Transverse colon (tissue), 4 donors: ENCODE data around the gene OTC. TPM values are rescaled to one million over a fixed set of nuclear protein-coding genes. Genes with fewer than 3 reads are reported as not detected.

Experiments used
- DNase-seq: peaks from one replicate; pipeline ENCODE4 v3.0.0-alpha.2; 2019
- H3K27ac ChIP-seq, 4 donors: fragments of 200-600 bp; sonication (generic); 2 replicates each; pipeline ENCODE4 v1.5.1; 2016 to 2018; ENCODE audit warnings: inconsistent platforms in 4 of 4
- H3K27me3 ChIP-seq: fragments of 200-600 bp; sonication (generic); 2 replicates; pipeline ENCODE4 v1.5.1; 2017; ENCODE audit warnings: inconsistent platforms
- H3K36me3 ChIP-seq, 4 donors: fragments of 200-600 bp; sonication (generic); 2 replicates each; pipeline ENCODE4 v1.5.1; 2017 to 2019; ENCODE audit warnings: inconsistent platforms in 4 of 4
- H3K4me1 ChIP-seq, 4 donors: fragments of 200-600 bp; sonication (generic); 2 replicates each; pipeline ENCODE4 v1.5.1; 2017 to 2020; ENCODE audit warnings: inconsistent platforms in 4 of 4
- H3K4me3 ChIP-seq, 4 donors: fragments of 200-600 bp; sonication (generic); 1 replicate in 1 of 4; 2 replicates in 3 of 4; pipeline versions ENCODE4 v1.5.1 to v1.6.1; 2017 to 2019; ENCODE audit warnings: inconsistent platforms in 4 of 4
- H3K9me3 ChIP-seq, 2 donors: fragments of 200-600 bp; sonication (generic); 2 replicates each; pipeline ENCODE4 v1.5.1; 2017 to 2019; ENCODE audit warnings: inconsistent platforms in 2 of 2
- EP300 ChIP-seq: sonication (generic); formaldehyde crosslinking; IDR thresholded peaks from one replicate; pipeline ENCODE4 v1.6.1; 2017; ENCODE audit warnings: antibody characterized with exemption, low read depth
- POLR2A ChIP-seq: fragments of 450-650 bp; IDR thresholded peaks from one replicate; pipeline ENCODE4 v1.6.1; 2016; ENCODE audit warnings: antibody characterized with exemption, mild to moderate bottlenecking, moderate library complexity
- POLR2AphosphoS5 ChIP-seq, 3 donors: sonication (generic); formaldehyde crosslinking; IDR thresholded peaks; one replicate each; pipeline ENCODE4 v1.6.1; 2016; ENCODE audit warnings: antibody characterized with exemption in 3 of 3
- WGBS, 2 donors: methylation state at CpG; one replicate each; pipeline ENCODE4 v1.1.5; 2018; ENCODE audit warnings: low coverage in 1 of 2; 5-methylcytosine and 5-hydroxymethylcytosine counted together
- in situ Hi-C, 4 donors: fragments of 200-750 bp; cut with MboI; loops; one replicate each; pipeline versions ENCODE4 v1.15.0 to v1.15.1; 2017; ENCODE audit warnings: low sequenced_read_pairs in 3 of 4, low pct_ligation_motif_present in 1 of 4, low pct_unique_long_range_greater_than_20kb in 1 of 4
- intact Hi-C: fragments of 100-400 bp; cut with DNase I; formaldehyde crosslinking; loops from one replicate; pipeline ENCODE4 v1.15.1; 2023; ENCODE audit warnings: low total_unique reads
- total RNA-seq, 4 donors: library from RNA; depleted of rRNA; stranded (reverse); fragments of >200 nt; gene quantifications; one replicate each; pipeline ENCODE4 v1.1.0, GENCODE V29; 2016
- TF ChIP-seq, protein P1 (sequence below), 5 experiments: fragments of 200-600 bp in 3 of 5; fragments of 450-650 bp in 2 of 5; sonication (generic) in 3 of 5; IDR thresholded peaks; 1 replicate in 2 of 5; 2 replicates in 3 of 5; pipeline ENCODE4 v1.5.1; 2016 to 2017; ENCODE audit warnings: antibody characterized with exemption in 5 of 5, inconsistent platforms in 3 of 5, mild to moderate bottlenecking in 2 of 5, moderate library complexity in 1 of 5

OTC gene
- total RNA-seq, 4 donors from 2014 or later: 0.95 to 1.4 TPM; not detected in 2

DNA sequence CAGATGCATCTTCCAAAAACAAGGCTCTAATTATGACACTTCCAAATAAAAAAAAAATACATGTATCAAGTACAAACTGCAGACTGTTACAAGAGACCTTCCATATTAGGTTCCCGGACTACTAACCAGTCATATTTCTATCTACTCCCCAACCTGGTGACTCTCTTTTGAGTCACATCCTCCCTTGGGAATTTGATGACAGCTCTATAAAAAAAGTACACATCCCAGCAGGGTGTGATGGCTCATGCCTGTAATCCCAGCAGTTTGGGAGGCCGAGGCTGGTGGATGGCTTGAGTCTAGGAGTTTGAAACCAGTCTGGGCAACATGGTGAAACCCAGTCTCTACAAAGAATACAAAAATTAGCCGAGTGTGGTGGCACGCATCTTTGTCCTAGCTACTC is 40.0 kb upstream of the OTC start:
- no peak overlapping the region for H3K4me3 ChIP-seq
- no peaks in the 10 kb centered on the region for H3K27me3 ChIP-seq
- no peaks in the 10 kb centered on the region for H3K4me1 ChIP-seq
- 83 to 100% methylated on average over 1 to 4 of the region's 4 CpGs for WGBS, 2 donors
- in situ Hi-C loops (no loop called here), intact Hi-C loops (no loop called here)
- H3K27ac ChIP-seq: no peak overlapping the region
- TF ChIP-seq POLR2A (no peak), EP300 (no peak), POLR2AphosphoS5 (IDR thresholded peaks at IDR 0.05) (no peak)
- TF ChIP-seq, protein P1, sequence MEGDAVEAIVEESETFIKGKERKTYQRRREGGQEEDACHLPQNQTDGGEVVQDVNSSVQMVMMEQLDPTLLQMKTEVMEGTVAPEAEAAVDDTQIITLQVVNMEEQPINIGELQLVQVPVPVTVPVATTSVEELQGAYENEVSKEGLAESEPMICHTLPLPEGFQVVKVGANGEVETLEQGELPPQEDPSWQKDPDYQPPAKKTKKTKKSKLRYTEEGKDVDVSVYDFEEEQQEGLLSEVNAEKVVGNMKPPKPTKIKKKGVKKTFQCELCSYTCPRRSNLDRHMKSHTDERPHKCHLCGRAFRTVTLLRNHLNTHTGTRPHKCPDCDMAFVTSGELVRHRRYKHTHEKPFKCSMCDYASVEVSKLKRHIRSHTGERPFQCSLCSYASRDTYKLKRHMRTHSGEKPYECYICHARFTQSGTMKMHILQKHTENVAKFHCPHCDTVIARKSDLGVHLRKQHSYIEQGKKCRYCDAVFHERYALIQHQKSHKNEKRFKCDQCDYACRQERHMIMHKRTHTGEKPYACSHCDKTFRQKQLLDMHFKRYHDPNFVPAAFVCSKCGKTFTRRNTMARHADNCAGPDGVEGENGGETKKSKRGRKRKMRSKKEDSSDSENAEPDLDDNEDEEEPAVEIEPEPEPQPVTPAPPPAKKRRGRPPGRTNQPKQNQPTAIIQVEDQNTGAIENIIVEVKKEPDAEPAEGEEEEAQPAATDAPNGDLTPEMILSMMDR (IDR thresholded peaks at IDR 0.05): no peak
- no peaks in the 10 kb centered on the region for H3K9me3 ChIP-seq
- DNase-seq: no peak
- H3K36me3 ChIP-seq: no peaks in the 10 kb centered on the region

DNA sequence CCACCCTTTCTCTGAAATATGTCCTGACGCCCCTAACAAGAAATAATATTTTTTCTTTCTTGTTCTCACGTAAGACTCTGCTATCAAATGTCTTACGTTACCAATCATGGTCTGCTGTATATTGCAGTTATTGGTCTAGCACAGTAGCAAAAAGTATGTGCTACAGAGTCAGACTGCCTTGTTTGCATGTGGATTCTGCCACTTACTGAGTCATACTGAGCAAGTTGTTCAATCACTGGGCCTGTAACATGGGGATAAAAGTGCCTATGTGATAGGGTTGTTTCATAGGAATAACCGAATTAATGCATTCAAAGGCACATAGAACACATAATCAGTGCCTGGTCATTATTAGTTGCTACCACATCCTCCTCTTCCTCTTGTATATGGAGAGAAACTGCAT is 39.2 kb upstream of the OTC start:
- no peaks in the 10 kb centered on the region for H3K9me3 ChIP-seq
- intact Hi-C loops: no loop called here
- DNase-seq: no peak
- TF ChIP-seq EP300: no peak
- no peak for TF ChIP-seq POLR2A
- TF ChIP-seq, protein P1 (IDR thresholded peaks at IDR 0.05): no peak
- no peak for TF ChIP-seq POLR2AphosphoS5 (IDR thresholded peaks at IDR 0.05)
- in situ Hi-C loops: no loop called here
- 87% methylated on average over 4 of the region's 4 CpGs; no CpG with 5 or more reads in 1 of the 2 donors for WGBS, 2 donors
- no peaks in the 10 kb centered on the region for H3K36me3 ChIP-seq
- H3K27ac ChIP-seq: no peak overlapping the region
- no peak overlapping the region for H3K4me3 ChIP-seq
- H3K27me3 ChIP-seq: no peaks in the 10 kb centered on the region
- H3K4me1 ChIP-seq: no peaks in the 10 kb centered on the region

DNA sequence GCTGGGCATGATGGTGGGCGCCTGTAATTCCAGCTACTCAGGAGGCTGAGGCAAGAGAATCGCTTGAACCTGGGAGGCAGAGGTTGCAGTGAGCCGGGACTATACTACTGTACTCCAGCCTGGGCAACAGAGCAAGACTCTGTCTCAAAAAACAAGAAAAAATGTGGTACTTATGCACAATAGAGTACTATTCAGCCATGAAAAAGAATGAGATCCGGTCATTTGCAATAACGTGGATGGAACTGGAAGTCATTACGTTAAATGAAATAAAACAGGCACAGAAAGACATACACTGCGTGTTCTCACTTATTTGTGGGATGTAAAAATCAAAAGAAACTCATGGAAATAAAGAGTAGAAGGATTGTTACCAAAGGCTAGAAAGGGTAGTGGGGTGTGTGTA is 37.2 kb upstream of the OTC start:
- no peaks in the 10 kb centered on the region for H3K4me1 ChIP-seq
- in situ Hi-C loops: no loop called here
- no peaks in the 10 kb centered on the region for H3K36me3 ChIP-seq
- H3K27me3 ChIP-seq: no peaks in the 10 kb centered on the region
- no peak for DNase-seq
- no peak overlapping the region for H3K27ac ChIP-seq
- H3K4me3 ChIP-seq: no peak overlapping the region
- WGBS, 2 donors: 86% methylated on average over 7 of the region's 7 CpGs; no CpG with 5 or more reads in 1 of the 2 donors
- no peaks in the 10 kb centered on the region for H3K9me3 ChIP-seq
- TF ChIP-seq EP300 (no peak), POLR2AphosphoS5 (IDR thresholded peaks at IDR 0.05) (no peak), POLR2A (no peak)
- TF ChIP-seq, protein P1 (IDR thresholded peaks at IDR 0.05): no peak
- intact Hi-C loops: no loop called here

DNA sequence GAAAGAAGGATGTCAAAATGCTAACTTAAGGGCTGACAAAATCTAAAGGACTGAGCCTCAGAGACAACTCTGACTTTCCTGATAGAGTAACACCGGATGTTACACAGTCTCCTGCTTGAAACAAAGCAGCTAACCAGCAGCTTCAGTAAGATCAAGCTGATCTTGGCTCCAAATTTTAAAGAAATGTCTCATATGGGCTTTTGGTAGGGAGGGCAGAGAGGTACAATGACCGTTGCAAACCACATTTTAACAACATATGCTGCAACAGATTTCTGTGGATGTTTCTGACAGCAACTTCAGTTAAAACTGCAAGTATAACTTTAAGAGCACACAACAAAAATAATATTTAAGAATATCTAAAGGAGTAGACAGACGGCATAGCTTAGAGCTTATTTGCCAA is 34.2 kb upstream of the OTC start:
- Histone ChIP-seq H3K4me1 (no peaks in the 10 kb centered on the region), H3K9me3 (no peaks in the 10 kb centered on the region), H3K27me3 (no peaks in the 10 kb centered on the region), H3K36me3 (no peaks in the 10 kb centered on the region), H3K4me3 (no peak overlapping the region), H3K27ac (no peak overlapping the region)
- WGBS, 2 donors: 72 to 81% methylated on average over 2 to 3 of the region's 3 CpGs
- intact Hi-C loops (no loop called here), in situ Hi-C loops (no loop called here)
- no peak for DNase-seq
- TF ChIP-seq POLR2AphosphoS5 (IDR thresholded peaks at IDR 0.05): no peak
- TF ChIP-seq, protein P1 (IDR thresholded peaks at IDR 0.05): no peak
- TF ChIP-seq EP300: no peak
- no peak for TF ChIP-seq POLR2A
